SKM-1 (cell line): ENCODE results near the gene KYAT1.

Source experiments
- DNase-seq: peaks from one replicate; lab custom pipeline; 2025; ENCODE audit not compliant: unreplicated experiment; lab: John Stamatoyannopoulos, UW

The KYAT1 gene

GRCh38 chr9:128909859-128910258, 28.1 kb upstream of the KYAT1 start:
- no peak for DNase-seq

GRCh38 chr9:128908372-128908771, 26.6 kb upstream of the KYAT1 start:
- DNase-seq: no peak

GRCh38 chr9:128906741-128907140, 25.0 kb upstream of the KYAT1 start:
- no peak for DNase-seq

- no peak for DNase-seq
Measured at GRCh38 chr9:128905964-128906363, 24.2 kb upstream of the KYAT1 start.

- no peak for DNase-seq
Measured at GRCh38 chr9:128903871-128904620, 22.3 kb upstream of the KYAT1 start.

- no peak for DNase-seq
Measured at GRCh38 chr9:128903079-128903461, 21.3 kb upstream of the KYAT1 start.

GRCh38 chr9:128902351-128903078, 20.8 kb upstream of the KYAT1 start:
- no peak for DNase-seq

GRCh38 chr9:128901822-128902221, 20.1 kb upstream of the KYAT1 start:
- no peak for DNase-seq

GRCh38 chr9:128901379-128901778, 19.6 kb upstream of the KYAT1 start:
- no peak for DNase-seq

GRCh38 chr9:128899566-128900322, 18.0 kb upstream of the KYAT1 start:
- DNase-seq: no peak

- no peak for DNase-seq
Measured at GRCh38 chr9:128898845-128899565, 17.3 kb upstream of the KYAT1 start.

GRCh38 chr9:128898382-128898781, 16.6 kb upstream of the KYAT1 start:
- DNase-seq: no peak

- no peak for DNase-seq
Measured at GRCh38 chr9:128895556-128895955, 13.8 kb upstream of the KYAT1 start.

- DNase-seq: no peak
Measured at GRCh38 chr9:128894764-128895163, 13.0 kb upstream of the KYAT1 start.

GRCh38 chr9:128893354-128893753, 11.6 kb upstream of the KYAT1 start:
- no peak for DNase-seq

GRCh38 chr9:128892221-128892921, 10.6 kb upstream of the KYAT1 start:
- no peak for DNase-seq

- no peak for DNase-seq
Measured at GRCh38 chr9:128891321-128892220, 9.8 kb upstream of the KYAT1 start.

- no peak for DNase-seq
Measured at GRCh38 chr9:128887914-128888350, 6.2 kb upstream of the KYAT1 start.

GRCh38 chr9:128887049-128887448, 5.3 kb upstream of the KYAT1 start:
- DNase-seq: no peak
